HG02759 (cell line): ENCODE results near the gene MYL4.
"Not testable (repeated sequence)": the region's sequence is repeated elsewhere in the genome, so short reads cannot be mapped to it uniquely, and the experiment has no call there.

Experiments used
- ATAC-seq: cut with Tn5 transposase; IDR thresholded peaks from one replicate; pipeline ENCODE4 v1.9.1; 2021; ENCODE audit warnings: mild to moderate bottlenecking, moderate library complexity; ENCODE audit not compliant: unreplicated experiment

Gene MYL4

DNA sequence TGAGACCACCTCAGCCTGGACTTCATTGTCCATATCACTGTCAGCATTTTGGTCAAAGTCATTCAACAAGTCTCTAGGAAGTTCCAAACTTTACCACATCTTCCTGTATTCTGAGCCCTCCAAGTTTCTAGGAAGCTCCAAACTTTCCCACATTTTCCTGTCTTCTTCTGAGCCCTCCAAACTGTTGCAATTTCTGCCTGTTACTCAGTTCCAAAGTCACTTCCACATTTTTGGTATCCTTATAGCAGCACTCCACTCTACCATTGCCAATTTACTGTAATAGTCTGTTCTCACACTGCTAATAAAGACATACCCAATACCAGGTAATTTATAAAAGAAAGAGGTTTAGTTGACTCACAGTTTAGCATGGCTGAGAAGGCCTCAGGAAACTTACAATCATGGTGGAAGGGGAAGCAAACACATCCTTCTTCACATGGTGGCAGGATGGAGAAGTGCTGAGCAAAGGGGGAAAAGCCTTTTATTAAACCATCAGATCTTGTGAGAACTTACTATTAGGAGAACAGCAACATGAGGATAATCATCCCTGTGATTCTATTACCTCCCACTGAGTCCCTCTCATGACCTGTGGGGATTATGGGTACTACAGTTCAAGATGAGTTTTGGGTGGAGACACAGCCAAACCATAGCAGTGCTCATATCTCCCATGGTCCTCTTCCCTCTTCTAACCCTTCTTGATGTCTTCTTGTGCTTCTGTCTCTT is 60.6 kb downstream of the MYL4 start:
- not testable (repeated sequence) for ATAC-seq

DNA sequence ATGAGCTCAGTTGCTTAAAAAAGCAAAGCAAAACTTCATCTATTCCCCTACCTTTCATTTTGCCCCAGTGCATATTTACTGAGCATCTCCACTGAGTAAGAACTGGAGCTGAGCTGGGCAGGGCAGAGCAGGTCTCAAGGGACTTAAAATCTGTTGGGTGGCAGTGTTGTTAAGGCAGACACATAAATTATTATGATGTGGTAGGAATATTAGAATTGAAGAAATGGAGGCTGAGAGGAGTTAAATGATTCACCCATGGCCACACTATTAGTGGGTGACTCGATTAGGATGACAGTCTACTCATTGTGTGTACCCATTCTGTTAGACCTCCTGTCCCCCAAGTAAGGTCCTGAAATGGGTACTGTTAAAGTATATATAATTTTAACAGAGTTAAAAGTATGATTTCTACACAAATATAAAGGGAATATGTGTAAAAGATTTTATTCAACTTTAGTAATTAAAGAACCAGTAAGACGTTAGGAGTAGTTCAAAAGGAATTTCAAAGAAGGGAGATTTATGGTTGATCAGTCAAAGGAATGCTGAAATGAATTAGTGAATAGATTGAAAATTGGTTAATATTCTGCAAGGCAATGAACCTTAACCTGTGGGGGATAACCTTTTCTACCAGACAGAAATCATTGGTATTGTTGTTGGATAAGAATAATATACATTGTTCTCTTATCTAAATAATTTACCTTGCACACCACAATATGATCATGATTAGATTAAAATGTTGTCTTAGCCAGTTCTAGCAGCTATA is 62.0 kb downstream of the MYL4 start:
- no peak for ATAC-seq

DNA sequence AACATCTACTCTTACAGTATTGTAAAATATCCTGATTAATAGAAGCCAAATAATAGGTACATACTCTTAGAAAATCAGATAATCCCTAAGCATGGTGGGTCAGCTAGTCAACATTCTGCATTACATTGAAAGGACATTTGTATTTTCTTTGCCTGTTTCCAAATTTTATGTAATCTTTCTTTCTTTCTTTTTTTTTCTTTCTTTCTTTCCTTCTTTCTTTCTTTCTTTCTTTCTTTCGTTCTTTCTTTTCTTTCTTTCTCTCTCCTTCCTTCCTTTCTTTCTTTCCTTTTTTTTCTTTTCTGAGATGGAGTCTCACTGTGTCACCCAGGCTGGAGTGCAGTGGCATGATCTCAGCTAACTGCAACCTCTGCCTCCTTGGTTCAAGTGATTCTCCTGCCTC is 63.3 kb downstream of the MYL4 start:
- ATAC-seq = no peak

GRCh38 chr17:47273245-47273644 is 64.1 kb downstream of the MYL4 start:
- ATAC-seq = no peak
